H1 (cell line): Measurements from ENCODE around the gene ASTN2. TPM values are rescaled to one million over a fixed set of nuclear protein-coding genes. Genes with fewer than 3 reads are reported as not detected.

Experiments
- CTCF ChIA-PET: fragments of 300-600 bp; sonication (Branson Sonifier 250); formaldehyde crosslinking; loops from one replicate; lab custom pipeline; 2021; ENCODE audit not compliant: partially characterized antibody; lab: Charles Lee
- POLR2A ChIA-PET: fragments of 300-600 bp; sonication (Branson Sonifier 250); formaldehyde crosslinking; loops from one replicate; lab custom pipeline; 2021; ENCODE audit warnings: inconsistent platforms; ENCODE audit not compliant: partially characterized antibody; lab: Charles Lee
- DNase-seq, 2 experiments: peaks; one replicate each; pipeline versions ENCODE4 v3.0.0 to v3.0.0-alpha.2; 2010 to 2022; ENCODE audit warnings: low spot score in 2 of 2, low read depth in 1 of 2, mixed read lengths in 1 of 2
- FAIRE-seq: peaks from 2 replicates; lab custom pipeline; 2011; peaks lifted over from hg19 to GRCh38; lab: Jason Lieb, UNC
- H2AFZ ChIP-seq: 2 replicates; pipeline ENCODE4 v1.8.1; 2012; ENCODE audit warnings: low read length, inconsistent platforms
- H2AK5ac ChIP-seq: 2 replicates; pipeline ENCODE4 v1.6.1; 2013; ENCODE audit warnings: low read depth, low read length
- H2BK120ac ChIP-seq: replicated peaks from 2 replicates; pipeline ENCODE3; 2013; ENCODE audit warnings: low read depth, low read length, inconsistent platforms
- H2BK12ac ChIP-seq: 2 replicates; pipeline ENCODE4 v1.6.1; 2013; ENCODE audit warnings: low read depth, low read length
- H2BK15ac ChIP-seq: 2 replicates; pipeline ENCODE4 v1.6.1; 2013; ENCODE audit warnings: low read length
- H2BK20ac ChIP-seq: 2 replicates; pipeline ENCODE4 v1.6.1; 2013; ENCODE audit warnings: low read length
- H2BK5ac ChIP-seq: 2 replicates; pipeline ENCODE4 v1.6.1; 2013; ENCODE audit warnings: low read depth, low read length
- H3K14ac ChIP-seq: 2 replicates; pipeline ENCODE4 v1.6.1; 2013; ENCODE audit warnings: inconsistent platforms; ENCODE audit not compliant: insufficient read length
- H3K18ac ChIP-seq: 2 replicates; pipeline ENCODE4 v1.6.1; 2013; ENCODE audit warnings: low read length; ENCODE audit errors: extremely low read depth
- H3K23ac ChIP-seq: 2 replicates; pipeline ENCODE4 v1.6.1; 2013; ENCODE audit warnings: inconsistent platforms; ENCODE audit not compliant: insufficient read length
- H3K23me2 ChIP-seq: 2 replicates; pipeline ENCODE4 v1.6.1; 2013; ENCODE audit warnings: low read depth, low read length
- H3K27ac ChIP-seq: 2 replicates; pipeline ENCODE4 v1.6.1; 2011; ENCODE audit warnings: low read depth, low read length, inconsistent platforms
- H3K27me3 ChIP-seq, 4 experiments: replicated peaks in 1 of 4; 1 replicate in 1 of 4; 2 replicates in 3 of 4; pipeline versions ENCODE4 v1.6.1 to v1.8.1; 2011 to 2013; ENCODE audit warnings: low read length in 3 of 4, mild to moderate bottlenecking in 3 of 4, inconsistent platforms in 2 of 4, mixed read lengths in 2 of 4, moderate library complexity in 1 of 4; ENCODE audit not compliant: control insufficient read depth in 3 of 4, insufficient read depth in 3 of 4; ENCODE audit errors: extremely low read depth in 1 of 4
- H3K36me3 ChIP-seq, 4 experiments: 2 replicates each; pipeline versions ENCODE4 v1.6.1 to v1.8.1; 2011 to 2013; ENCODE audit warnings: mild to moderate bottlenecking in 4 of 4, low read length in 3 of 4, moderate library complexity in 2 of 4, control low read depth in 1 of 4, inconsistent platforms in 1 of 4; ENCODE audit not compliant: insufficient read depth in 4 of 4, control insufficient read depth in 2 of 4
- H3K4ac ChIP-seq: replicated peaks from 2 replicates; pipeline ENCODE3; 2013; ENCODE audit warnings: low read length, low read depth, mixed read lengths, inconsistent platforms; ENCODE audit not compliant: insufficient read length
- H3K4me1 ChIP-seq, 4 experiments: replicated peaks in 1 of 4; 1 replicate in 1 of 4; 2 replicates in 3 of 4; pipeline versions ENCODE4 v1.6.1 to v1.8.1; 2011 to 2013; ENCODE audit warnings: low read length in 3 of 4, inconsistent platforms in 2 of 4, mixed read lengths in 1 of 4; ENCODE audit not compliant: insufficient read depth in 4 of 4, control insufficient read depth in 3 of 4
- H3K4me2 ChIP-seq, 2 experiments: 2 replicates each; pipeline versions ENCODE4 v1.6.1 to v1.8.1; 2011 to 2013; ENCODE audit warnings: low read depth in 2 of 2, low read length in 2 of 2, control low read depth in 1 of 2, inconsistent platforms in 1 of 2, mild to moderate bottlenecking in 1 of 2; ENCODE audit not compliant: insufficient read depth in 1 of 2
- H3K4me3 ChIP-seq, 4 experiments: fragments of 200-600, 300-600 bp in 1 of 4; sonication (generic), shearing (Covaris generic), sonication (Bioruptor Twin) in 1 of 4; 2 replicates each; pipeline versions ENCODE4 v1.5.1 to v1.8.1; 2011 to 2016; ENCODE audit warnings: low read length in 4 of 4, low read depth in 3 of 4, control low read depth in 2 of 4, inconsistent platforms in 2 of 4, mild to moderate bottlenecking in 2 of 4, mixed read lengths in 1 of 4, moderate library complexity in 1 of 4; ENCODE audit not compliant: insufficient read depth in 2 of 4; ENCODE audit errors: extremely low read depth in 1 of 4
- H3K56ac ChIP-seq: replicated peaks from 2 replicates; pipeline ENCODE3; 2013; ENCODE audit warnings: low read depth, mild to moderate bottlenecking, mixed read lengths, low read length, inconsistent platforms; ENCODE audit not compliant: insufficient read length
- H3K79me1 ChIP-seq: 2 replicates; pipeline ENCODE4 v1.6.1; 2013; ENCODE audit warnings: low read depth, low read length, control low read depth
- H3K79me2 ChIP-seq, 2 experiments: 2 replicates each; pipeline versions ENCODE4 v1.6.1 to v1.8.1; 2012 to 2013; ENCODE audit warnings: low read length in 2 of 2, mild to moderate bottlenecking in 2 of 2, inconsistent platforms in 1 of 2; ENCODE audit not compliant: insufficient read depth in 2 of 2, control insufficient read depth in 1 of 2
- H3K9ac ChIP-seq, 4 experiments: replicated peaks in 1 of 4; 1 replicate in 1 of 4; 2 replicates in 3 of 4; pipeline versions ENCODE4 v1.6.1 to v1.8.1; 2011 to 2013; ENCODE audit warnings: low read depth in 3 of 4, low read length in 3 of 4, control low read depth in 2 of 4, mild to moderate bottlenecking in 2 of 4, moderate library complexity in 2 of 4, inconsistent platforms in 1 of 4; ENCODE audit errors: extremely low read depth in 1 of 4
- H3K9me3 ChIP-seq, 2 experiments: 2 replicates each; pipeline versions ENCODE4 v1.6.1 to v1.8.1; 2012 to 2013; ENCODE audit warnings: mild to moderate bottlenecking in 2 of 2, moderate library complexity in 2 of 2, control low read depth in 1 of 2, inconsistent platforms in 1 of 2, low read depth in 1 of 2, low read length in 1 of 2, mixed read lengths in 1 of 2; ENCODE audit not compliant: insufficient read depth in 2 of 2
- H4K20me1 ChIP-seq, 2 experiments: replicated peaks in 1 of 2; 2 replicates each; pipeline versions ENCODE3 to v1.8.1; 2011 to 2013; ENCODE audit warnings: inconsistent platforms in 2 of 2, low read length in 2 of 2, mild to moderate bottlenecking in 1 of 2; ENCODE audit not compliant: insufficient read depth in 2 of 2, control insufficient read depth in 1 of 2
- H4K5ac ChIP-seq: 2 replicates; pipeline ENCODE4 v1.6.1; 2013; ENCODE audit warnings: low read length, low read depth, mixed read lengths, inconsistent platforms; ENCODE audit not compliant: insufficient read length
- H4K8ac ChIP-seq: 2 replicates; pipeline ENCODE4 v1.8.0; 2013; ENCODE audit warnings: mild to moderate bottlenecking, moderate library complexity, low read length, inconsistent platforms; ENCODE audit not compliant: insufficient read depth; ENCODE audit errors: extremely low read depth
- H4K91ac ChIP-seq: replicated peaks from 2 replicates; pipeline ENCODE3; 2013; ENCODE audit warnings: low read length, mixed read lengths, inconsistent platforms; ENCODE audit not compliant: insufficient read length
- ATF2 ChIP-seq: IDR thresholded peaks from 2 replicates; pipeline ENCODE4 v1.6.1; 2012; ENCODE audit warnings: low read length, inconsistent platforms
- CHD1 ChIP-seq: IDR thresholded peaks from 2 replicates; pipeline ENCODE4 v1.6.1; 2012; ENCODE audit warnings: low read depth, low read length, improper control_type of control experiment
- CREB1 ChIP-seq: IDR thresholded peaks from 2 replicates; pipeline ENCODE4 v1.6.1; 2012; ENCODE audit warnings: inconsistent platforms
- GTF2F1 ChIP-seq: IDR thresholded peaks from 2 replicates; pipeline ENCODE4 v1.6.1; 2012; ENCODE audit warnings: low read depth, low read length, improper control_type of control experiment, borderline replicate concordance
- KDM5A ChIP-seq: fragments of 200-600 bp; IDR thresholded peaks from 2 replicates; pipeline ENCODE4 v1.7.1; 2012; ENCODE audit warnings: mild to moderate bottlenecking, low read length, inconsistent platforms, mixed read lengths
- RFX5 ChIP-seq: IDR thresholded peaks from 2 replicates; pipeline ENCODE4 v1.6.1; 2011; ENCODE audit warnings: low read depth, low read length, improper control_type of control experiment, borderline replicate concordance
- SIN3A ChIP-seq, 2 experiments: IDR thresholded peaks in 1 of 2; conservative IDR thresholded peaks in 1 of 2; 2 replicates each; pipeline ENCODE4 v1.6.1; 2011 to 2012; ENCODE audit warnings: low read length in 2 of 2, improper control_type of control experiment in 1 of 2, low read depth in 1 of 2, mild to moderate bottlenecking in 1 of 2
- SIX5 ChIP-seq: IDR thresholded peaks from 2 replicates; pipeline ENCODE4 v1.6.1; 2011; ENCODE audit warnings: mild to moderate bottlenecking, low read depth, low read length
- SP1 ChIP-seq: IDR thresholded peaks from 2 replicates; pipeline ENCODE4 v1.6.1; 2011; ENCODE audit warnings: low read depth, low read length
- TAF7 ChIP-seq: optimal IDR thresholded peaks from 2 replicates; pipeline ENCODE3; 2011; ENCODE audit warnings: low read depth, mild to moderate bottlenecking, inconsistent platforms, low read length, moderate library complexity, borderline replicate concordance
- ZNF274 ChIP-seq: IDR thresholded peaks from 2 replicates; pipeline ENCODE4 v1.7.0; 2012; ENCODE audit warnings: low read length, borderline replicate concordance; ENCODE audit errors: extremely low read depth
- WGBS, 2 experiments: shearing (Covaris generic) in 1 of 2; methylation state at CpG; one replicate each; pipeline versions ENCODE4 v1.1.6 to v1.1.7; 2013 to 2015; ENCODE audit warnings: low lambda C conversion rate in 2 of 2, mixed read lengths in 2 of 2, inconsistent platforms in 1 of 2, low coverage in 1 of 2, missing lambda C conversion rate in 1 of 2; ENCODE audit not compliant: insufficient replicate concordance in 2 of 2, insufficient coverage in 1 of 2, insufficient read length in 1 of 2; ENCODE audit errors: extremely low coverage in 1 of 2, missing lambda C conversion rate in 1 of 2; 5-methylcytosine and 5-hydroxymethylcytosine counted together
- polyA plus RNA-seq, 7 experiments: library from polyadenylated mRNA; depleted of rRNA in 3 of 7; stranded (reverse) in 5 of 7; unstranded in 2 of 7; fragments of >200 nt in 5 of 7; fragments of 200-250 nt in 2 of 7; gene quantifications; 1 replicate in 5 of 7; 2 replicates in 1 of 7; 4 replicates in 1 of 7; pipeline versions ENCODE4 v1.2.1 to v1.2.3, GENCODE V29; 2011 to 2013; ENCODE audit warnings: missing spikeins in 2 of 7, mixed read lengths in 2 of 7
- total RNA-seq: library from RNA; stranded (reverse); fragmentation: NEBNext Ultra II Directional; extraction: Animal tissue kit (Norgen Biotek cat#: 25700); gene quantifications from 2 replicates; pipeline ENCODE4 v1.2.1, GENCODE V29; 2021

ASTN2 gene
- total and polyA plus RNA-seq, 2 of the 8 experiments (the other 6 are each of a cell fraction or from before 2014, with no cell fraction given), result 8.2 to 13.7 TPM

DNA sequence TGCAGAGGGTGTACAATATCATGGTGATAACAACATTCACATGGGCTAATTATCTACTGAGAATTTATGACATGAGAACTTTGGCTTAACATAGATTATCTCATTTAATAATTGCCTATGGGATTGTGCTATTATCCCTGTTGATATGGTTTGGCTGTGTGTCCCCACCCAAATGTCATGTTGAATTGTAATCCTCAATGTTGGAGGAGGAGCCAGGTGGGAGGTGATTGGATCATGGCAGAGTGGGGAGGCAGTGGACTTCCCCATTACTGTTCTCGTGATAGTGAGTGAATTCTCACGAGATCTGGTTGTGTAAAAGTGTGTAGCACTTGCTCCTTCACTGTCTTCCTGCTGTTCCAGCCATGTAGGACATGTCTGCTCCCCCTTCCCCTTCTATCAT lies 541.4 kb downstream of the ASTN2 start:
- no peak overlapping the region for H3K27ac ChIP-seq
- H2BK20ac ChIP-seq, result no peak overlapping the region
- H4K20me1 ChIP-seq, result no peaks in the 10 kb centered on the region
- FAIRE-seq (no peak), DNase-seq (no peak)
- no peak overlapping the region for H4K8ac ChIP-seq
- no peaks in the 10 kb centered on the region for H3K79me1 ChIP-seq
- H2BK12ac ChIP-seq, result 0 out of 2 replicates have a peak overlapping the region, but pooled peaks have one; percentile 33
- ChIA-PET CTCF (interaction anchor here (1.3 to 3.7 kb wide), 2 partner anchors 12 to 136 kb away, joined by 5 to 36 read pairs; no protein-coding TSS in a partner anchor), POLR2A (no interaction called here)
- H3K9me3 ChIP-seq, result no peaks in the 10 kb centered on the region; a peak in 1 of 4 replicates
- H2AK5ac ChIP-seq, result no peak overlapping the region
- H3K56ac ChIP-seq, result no peak overlapping the region
- H3K14ac ChIP-seq, result no peak overlapping the region
- no peak overlapping the region for H2BK5ac ChIP-seq
- H3K23me2 ChIP-seq, result no peaks in the 10 kb centered on the region
- no peak overlapping the region for H2AFZ ChIP-seq
- no peak overlapping the region for H3K4me2 ChIP-seq
- no peak overlapping the region for H3K4ac ChIP-seq
- H3K18ac ChIP-seq, result no peak overlapping the region
- 92% methylated on average over 2 of the region's 2 CpGs; no CpG with 5 or more reads in 1 of the 2 experiments for WGBS, 2 experiments
- H3K27me3 ChIP-seq, result no peaks in the 10 kb centered on the region
- no peak overlapping the region for H3K23ac ChIP-seq
- no peak overlapping the region for H3K9ac ChIP-seq
- H3K36me3 ChIP-seq, result peaks cover 0 to 3% (median 0%) of the 10 kb centered on the region in 4 experiments; a peak in 1 of 8 replicates
- H3K4me1 ChIP-seq, result peaks cover 0 to 6% (median 1%) of the 10 kb centered on the region in 4 experiments; a peak in 3 of 7 replicates
- H4K91ac ChIP-seq, result no peak overlapping the region
- no peaks in the 10 kb centered on the region for H3K79me2 ChIP-seq
- H3K4me3 ChIP-seq, result no peak overlapping the region
- no peak overlapping the region for H2BK15ac ChIP-seq
- no peak overlapping the region for H4K5ac ChIP-seq
- no peak overlapping the region for H2BK120ac ChIP-seq
- TF ChIP-seq TAF7 (no peak), CREB1 (no peak), SIX5 (no peak), RFX5 (no peak), ATF2 (no peak), SIN3A (conservative IDR thresholded peaks at IDR 0.05 in 1 of 2, IDR thresholded peaks at IDR 0.05 in 1 of 2; ENCODE audit: low read depth in 1 of 2, low read length in 2 of 2) (no peak), SP1 (no peak), CHD1 (no peak), KDM5A (no peak), ZNF274 (no peak), GTF2F1 (no peak)
